GM18951 (cell line): ENCODE results near the gene AGA.

ENCODE experiments used
- POLR2A ChIP-seq: IDR thresholded peaks from 4 replicates; pipeline ENCODE4 v1.6.1; 2011; ENCODE audit warnings: mild to moderate bottlenecking; ENCODE audit not compliant: insufficient read length, insufficient read depth; ENCODE audit errors: extremely low read depth
- in situ Hi-C: fragments of 300-500 bp; cut with MboI; formaldehyde crosslinking; loops from one replicate; pipeline ENCODE4 v1.12.0; 2022; ENCODE audit warnings: low sequenced_read_pairs, mixed read lengths, inconsistent platforms; ENCODE audit not compliant: unreplicated experiment

The AGA gene

DNA sequence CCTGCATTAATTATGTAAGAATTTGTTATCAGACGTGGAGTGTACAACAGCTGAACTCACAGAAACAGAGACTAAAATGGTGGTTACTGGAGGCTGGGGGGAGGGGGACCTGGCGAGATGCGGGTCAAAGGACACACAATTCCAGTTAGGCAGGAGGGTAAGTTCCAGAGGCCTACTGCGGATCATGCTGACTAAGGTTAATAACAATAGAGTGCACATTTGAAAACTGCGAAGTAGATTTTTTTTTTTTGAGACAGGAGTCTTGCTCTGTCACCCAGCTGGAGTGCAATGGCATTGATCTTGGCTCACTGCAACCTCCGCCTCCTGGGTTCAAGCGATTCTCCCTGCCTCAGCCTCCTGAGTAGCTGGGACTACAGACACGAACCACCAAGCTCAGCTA lies 7.6 kb downstream of the AGA start:
- no peak for TF ChIP-seq POLR2A
- in situ Hi-C loops = no loop called here

GRCh38 chr4:177427192-177427591 lies 15.0 kb downstream of the AGA start:
- in situ Hi-C loops = no loop called here
- no peak for TF ChIP-seq POLR2A

DNA sequence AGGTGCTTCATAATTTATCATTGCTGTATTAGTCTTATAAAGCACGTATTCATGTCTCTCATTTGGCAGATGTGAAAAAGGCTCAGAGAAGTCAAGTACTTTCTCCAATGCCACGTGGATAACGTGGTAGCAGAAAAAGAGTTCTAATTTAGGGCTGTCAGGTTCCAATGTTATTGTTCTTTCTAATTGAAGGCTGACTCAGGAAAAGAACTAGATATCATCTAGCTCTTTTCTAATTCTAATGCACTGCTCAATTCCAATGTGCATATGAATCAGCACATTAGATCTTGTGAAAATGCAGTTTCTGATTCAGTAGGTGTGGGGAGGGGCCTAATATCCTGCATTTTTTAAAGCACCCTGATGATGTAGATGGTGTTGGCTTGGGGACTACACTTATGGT lies 22.8 kb downstream of the AGA start:
- no peak for TF ChIP-seq POLR2A
- in situ Hi-C loops = no loop called here

- TF ChIP-seq POLR2A = no peak
- in situ Hi-C loops = no loop called here
Measured at GRCh38 chr4:177413656-177414055, 28.6 kb downstream of the AGA start.

- TF ChIP-seq POLR2A = no peak
- in situ Hi-C loops = no loop called here
Measured at GRCh38 chr4:177413076-177413475, 29.2 kb downstream of the AGA start.

- TF ChIP-seq POLR2A = no peak
- in situ Hi-C loops = no loop called here
Measured at GRCh38 chr4:177411996-177412395, 30.2 kb downstream of the AGA start.

DNA sequence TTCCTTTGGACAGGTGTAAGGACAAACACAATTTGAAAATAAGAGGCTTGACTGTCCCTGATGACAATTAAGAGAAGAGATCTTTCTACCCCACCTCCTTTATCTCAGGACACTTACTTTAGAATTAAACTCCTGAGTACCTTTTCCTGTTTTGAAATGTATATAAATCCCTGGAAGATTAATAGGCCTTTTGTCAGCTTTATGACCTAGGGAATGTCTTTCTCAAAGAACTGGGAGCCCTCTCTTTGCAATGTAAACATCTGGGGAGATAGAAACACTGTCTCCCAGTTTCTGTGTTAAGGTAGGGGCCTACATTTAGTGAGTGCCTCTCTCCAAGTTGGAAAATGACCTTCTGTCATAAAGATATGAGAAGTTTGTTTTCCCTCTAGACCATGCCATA lies 31.7 kb downstream of the AGA start:
- in situ Hi-C loops = no loop called here
- TF ChIP-seq POLR2A = no peak

DNA sequence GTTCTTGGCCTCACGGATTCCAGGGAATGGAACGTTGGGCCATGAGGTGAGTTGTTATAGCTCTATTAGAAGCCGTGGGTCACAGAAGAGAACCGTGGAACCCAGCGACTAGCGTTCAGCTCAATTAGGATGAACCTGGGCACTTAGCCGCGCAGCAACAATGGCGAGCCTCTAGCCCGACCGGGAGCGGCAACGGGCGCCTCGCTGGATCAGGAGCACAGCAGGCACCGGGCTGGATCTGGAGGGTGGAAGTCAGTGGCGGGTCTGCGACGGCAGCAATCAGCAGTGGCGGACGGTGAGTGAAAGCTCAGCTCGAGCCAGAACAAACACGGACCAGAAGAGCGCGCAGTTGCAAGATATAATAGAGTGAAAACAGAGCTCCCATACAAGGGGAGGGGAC lies 34.2 kb downstream of the AGA start:
- no peak for TF ChIP-seq POLR2A
- in situ Hi-C loops = no loop called here

DNA sequence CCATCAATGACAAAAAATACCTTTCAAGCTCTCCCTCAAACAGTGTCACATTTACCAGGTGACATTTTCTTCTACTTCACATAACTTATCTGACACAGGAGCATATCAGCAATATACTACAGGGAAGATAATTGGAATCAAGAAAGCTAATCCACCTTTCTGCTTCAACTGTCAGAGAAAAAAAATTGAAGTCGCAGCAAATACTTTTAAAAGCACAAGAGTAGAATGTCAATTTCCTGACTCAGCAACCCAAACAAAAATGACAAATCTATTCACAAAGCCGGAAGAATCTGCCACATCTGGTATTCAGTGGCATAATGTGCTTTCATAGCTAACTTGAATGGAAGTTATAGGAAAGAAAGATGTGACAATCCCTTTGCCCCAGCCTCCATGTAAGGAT lies 36.7 kb downstream of the AGA start:
- in situ Hi-C loops = no loop called here
- TF ChIP-seq POLR2A = no peak

GRCh38 chr4:177404986-177405385 lies 37.3 kb downstream of the AGA start:
- in situ Hi-C loops = no loop called here

GRCh38 chr4:177404342-177404741 lies 37.9 kb downstream of the AGA start:
- in situ Hi-C loops = no loop called here
- no peak for TF ChIP-seq POLR2A

More at GRCh38 chr4:177404986-177405385, 37.3 kb downstream of the AGA start:
- TF ChIP-seq POLR2A = no peak

GRCh38 chr4:177403746-177404145 lies 38.5 kb downstream of the AGA start:
- in situ Hi-C loops = no loop called here
- TF ChIP-seq POLR2A = no peak

DNA sequence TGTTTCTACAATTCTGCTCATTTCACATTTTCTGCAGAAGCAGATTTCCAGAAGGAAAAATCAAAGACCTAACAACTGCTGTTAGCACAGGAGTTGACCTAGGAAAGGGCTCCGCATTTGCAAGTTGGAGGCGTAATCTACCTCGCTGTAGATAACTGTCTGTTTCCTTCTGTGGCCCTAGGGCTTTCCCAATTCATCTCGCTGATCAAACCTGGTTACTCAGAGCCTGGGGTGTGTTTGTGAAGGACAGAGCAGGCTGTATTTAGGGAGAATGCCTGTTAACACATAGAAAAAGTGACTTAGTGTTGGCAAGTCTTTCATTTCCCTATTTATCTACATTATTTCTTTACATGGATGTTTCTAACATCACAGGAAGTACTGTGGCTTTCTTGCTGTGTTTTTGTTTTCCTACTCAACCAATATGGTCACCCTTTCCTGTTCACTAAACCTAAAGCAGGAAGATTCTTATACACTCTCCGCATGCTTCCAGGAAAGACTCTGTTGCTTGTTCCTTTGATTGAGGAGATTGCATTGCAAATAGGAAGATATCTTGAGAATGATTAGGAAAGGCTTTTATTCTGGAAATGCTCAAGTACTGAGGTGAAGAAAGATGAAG lies 40.5 kb downstream of the AGA start:
- TF ChIP-seq POLR2A = no peak
- in situ Hi-C loops = no loop called here

DNA sequence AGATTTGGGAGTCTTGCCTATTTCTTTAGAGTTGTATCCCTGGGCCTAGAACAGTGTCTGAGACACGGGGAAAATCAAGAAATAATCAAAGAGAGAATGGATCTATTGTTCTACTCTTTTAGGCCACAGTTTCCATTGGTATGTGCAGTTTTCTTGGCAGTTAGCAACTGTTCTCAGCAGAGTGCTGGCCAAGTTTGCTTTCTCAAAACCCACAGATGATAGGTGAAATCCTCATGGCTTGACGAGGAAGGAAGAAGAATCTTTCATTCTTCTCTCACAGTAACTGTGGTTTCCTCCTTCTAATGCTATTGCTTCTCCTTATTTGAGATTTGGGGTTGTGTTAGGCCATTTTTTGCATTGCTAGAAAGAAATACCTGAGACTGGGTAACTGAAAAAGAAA lies 42.2 kb downstream of the AGA start:
- in situ Hi-C loops = no loop called here
- TF ChIP-seq POLR2A = no peak

- TF ChIP-seq POLR2A = no peak
- in situ Hi-C loops = no loop called here
Measured at GRCh38 chr4:177396352-177396751, 45.9 kb downstream of the AGA start.
